H9 (cell line): ENCODE measurements around the gene OPRD1. TPM values are rescaled to one million over a fixed set of nuclear protein-coding genes. Genes with fewer than 3 reads are reported as not detected.

Experiments
- DNase-seq: peaks from one replicate; pipeline ENCODE4 v3.0.0-alpha.2; 2017
- H2AFZ ChIP-seq: one replicate; pipeline ENCODE4 v1.6.1; 2013; ENCODE audit warnings: mild to moderate bottlenecking, low read length, control low read depth, moderate library complexity
- H2AK5ac ChIP-seq: 2 replicates; pipeline ENCODE4 v1.6.1; 2013; ENCODE audit warnings: low read length, control low read depth, mixed read lengths; ENCODE audit not compliant: insufficient read length
- H2BK120ac ChIP-seq: one replicate; pipeline ENCODE4 v1.6.1; 2013; ENCODE audit warnings: low read depth, mild to moderate bottlenecking, low read length, control low read depth, inconsistent platforms; ENCODE audit not compliant: poor library complexity, severe bottlenecking
- H2BK12ac ChIP-seq: 2 replicates; pipeline ENCODE4 v1.6.1; 2013; ENCODE audit warnings: low read length, control low read depth, mixed read lengths, low read depth; ENCODE audit not compliant: insufficient read length
- H2BK15ac ChIP-seq: 2 replicates; pipeline ENCODE4 v1.6.1; 2013; ENCODE audit warnings: low read depth, low read length, control low read depth
- H2BK20ac ChIP-seq: one replicate; pipeline ENCODE4 v1.6.1; 2013; ENCODE audit warnings: low read depth, mild to moderate bottlenecking, low read length, control low read depth, inconsistent platforms; ENCODE audit not compliant: poor library complexity, severe bottlenecking
- H2BK5ac ChIP-seq: 2 replicates; pipeline ENCODE4 v1.6.1; 2013; ENCODE audit warnings: low read length, control low read depth, mixed read lengths; ENCODE audit not compliant: insufficient read length
- H3K14ac ChIP-seq: 2 replicates; pipeline ENCODE4 v1.6.1; 2013; ENCODE audit warnings: low read length, control low read depth; ENCODE audit not compliant: insufficient read depth
- H3K18ac ChIP-seq: 2 replicates; pipeline ENCODE4 v1.6.1; 2013; ENCODE audit warnings: low read depth, mild to moderate bottlenecking, mixed read lengths, low read length, control low read depth; ENCODE audit not compliant: insufficient read length
- H3K23ac ChIP-seq: 2 replicates; pipeline ENCODE4 v1.6.1; 2013; ENCODE audit warnings: low read length, control low read depth, mixed read lengths, low read depth; ENCODE audit not compliant: insufficient read length
- H3K23me2 ChIP-seq: 2 replicates; pipeline ENCODE4 v1.6.1; 2013; ENCODE audit warnings: low read depth, mild to moderate bottlenecking, mixed read lengths, low read length, control low read depth; ENCODE audit not compliant: insufficient read length, poor library complexity, severe bottlenecking
- H3K27ac ChIP-seq: 2 replicates; pipeline ENCODE4 v1.5.1; 2013; ENCODE audit warnings: low read length, control low read depth, mixed read lengths, low read depth; ENCODE audit not compliant: insufficient read length
- H3K27me3 ChIP-seq: 2 replicates; pipeline ENCODE4 v1.6.1; 2013; ENCODE audit warnings: low read length, control low read depth, inconsistent platforms; ENCODE audit not compliant: insufficient read depth
- H3K4ac ChIP-seq: 2 replicates; pipeline ENCODE4 v1.6.1; 2013; ENCODE audit warnings: low read depth, mild to moderate bottlenecking, control low read depth, inconsistent platforms, low read length, moderate library complexity
- H3K4me1 ChIP-seq: 2 replicates; pipeline ENCODE4 v1.6.1; 2013; ENCODE audit warnings: low read length, control low read depth, inconsistent platforms; ENCODE audit not compliant: insufficient read depth
- H3K4me2 ChIP-seq: 2 replicates; pipeline ENCODE4 v1.6.1; 2013; ENCODE audit warnings: low read length, control low read depth, mixed read lengths; ENCODE audit not compliant: insufficient read length, insufficient read depth
- H3K56ac ChIP-seq: 2 replicates; pipeline ENCODE4 v1.6.1; 2013; ENCODE audit warnings: low read depth, mild to moderate bottlenecking, mixed read lengths, low read length, control low read depth; ENCODE audit not compliant: insufficient read length
- H3K79me1 ChIP-seq: 2 replicates; pipeline ENCODE4 v1.6.1; 2013; ENCODE audit warnings: low read depth, mild to moderate bottlenecking, moderate library complexity, low read length, control low read depth, inconsistent platforms; ENCODE audit not compliant: insufficient read depth, poor library complexity, severe bottlenecking
- H3K79me2 ChIP-seq: 2 replicates; pipeline ENCODE4 v1.6.1; 2013; ENCODE audit warnings: low read length, control low read depth, inconsistent platforms; ENCODE audit not compliant: insufficient read depth
- H3K9ac ChIP-seq: 2 replicates; pipeline ENCODE4 v1.6.1; 2013; ENCODE audit warnings: low read length, control low read depth, mixed read lengths; ENCODE audit not compliant: insufficient read length; ENCODE audit errors: extremely low read depth
- H3K9me3 ChIP-seq: one replicate; pipeline ENCODE4 v1.6.1; 2013; ENCODE audit warnings: low read depth, low read length, inconsistent platforms; ENCODE audit not compliant: control insufficient read depth
- H3T11ph ChIP-seq: one replicate; pipeline ENCODE4 v1.6.1; 2013; ENCODE audit warnings: mild to moderate bottlenecking, low read length, control low read depth, inconsistent platforms
- H4K20me1 ChIP-seq: one replicate; pipeline ENCODE4 v1.6.1; 2013; ENCODE audit not compliant: control insufficient read depth, insufficient read length, insufficient read depth
- H4K5ac ChIP-seq: 2 replicates; pipeline ENCODE4 v1.6.1; 2013; ENCODE audit warnings: low read depth, mild to moderate bottlenecking, mixed read lengths, low read length, control low read depth; ENCODE audit not compliant: insufficient read length
- H4K8ac ChIP-seq: replicated peaks from 2 replicates; pipeline ENCODE4 v1.6.1; 2013; ENCODE audit warnings: low read length, control low read depth, mixed read lengths, low read depth; ENCODE audit not compliant: insufficient read length
- H4K91ac ChIP-seq: 2 replicates; pipeline ENCODE4 v1.6.1; 2013; ENCODE audit warnings: low read depth, mild to moderate bottlenecking, moderate library complexity, mixed read lengths, low read length, control low read depth; ENCODE audit not compliant: insufficient read length
- H3K27ac Mint-ChIP-seq, 3 experiments: 2 replicates in 2 of 3; 3 replicates in 1 of 3; pipeline ENCODE4 v1.8.0; 2020 to 2021; ENCODE audit warnings: mixed read lengths in 3 of 3, mild to moderate bottlenecking in 1 of 3, moderate library complexity in 1 of 3
- H3K27me3 Mint-ChIP-seq: 2 replicates; pipeline ENCODE4 v1.8.0; 2021; ENCODE audit warnings: low read depth, mild to moderate bottlenecking, moderate library complexity, mixed read lengths
- H3K36me3 Mint-ChIP-seq, 3 experiments: 2 replicates in 2 of 3; 3 replicates in 1 of 3; pipeline ENCODE4 v1.8.0; 2020 to 2021; ENCODE audit warnings: low read depth in 3 of 3, mixed read lengths in 3 of 3; ENCODE audit not compliant: insufficient read depth in 1 of 3
- H3K4me1 Mint-ChIP-seq, 2 experiments: 2 replicates each; pipeline ENCODE4 v1.8.0; 2020; ENCODE audit warnings: mixed read lengths in 2 of 2
- H3K4me3 Mint-ChIP-seq, 2 experiments: 2 replicates in 1 of 2; 3 replicates in 1 of 2; pipeline ENCODE4 v1.8.0; 2020 to 2021; ENCODE audit warnings: mild to moderate bottlenecking in 2 of 2, mixed read lengths in 2 of 2, moderate library complexity in 1 of 2
- H3K9me3 Mint-ChIP-seq, 2 experiments: 2 replicates in 1 of 2; 3 replicates in 1 of 2; pipeline ENCODE4 v1.8.0; 2020; ENCODE audit warnings: mild to moderate bottlenecking in 2 of 2, mixed read lengths in 2 of 2, moderate library complexity in 1 of 2
- WGBS: extraction: QIAGEN DNeasy Blood & Tissue Kit; methylation state at CpG from one replicate; pipeline ENCODE4 v1.1.7; 2013; ENCODE audit warnings: missing lambda C conversion rate, low lambda C conversion rate, mixed read lengths; ENCODE audit not compliant: insufficient read length; ENCODE audit errors: extremely low coverage; 5-methylcytosine and 5-hydroxymethylcytosine counted together
- total RNA-seq: library from RNA; stranded (reverse); gene quantifications from 2 replicates; pipeline ENCODE4 v1.2.1, GENCODE V29; 2021
- TF ChIP-seq, protein P1 (sequence below): fragments of 200-600 bp; sonication (generic); conservative IDR thresholded peaks from 3 replicates; pipeline ENCODE4 v1.8.0; 2021; ENCODE audit warnings: antibody characterized with exemption, mild to moderate bottlenecking

The OPRD1 gene
- total RNA-seq, 1 experiment from 2014 or later = 1.8 TPM

DNA sequence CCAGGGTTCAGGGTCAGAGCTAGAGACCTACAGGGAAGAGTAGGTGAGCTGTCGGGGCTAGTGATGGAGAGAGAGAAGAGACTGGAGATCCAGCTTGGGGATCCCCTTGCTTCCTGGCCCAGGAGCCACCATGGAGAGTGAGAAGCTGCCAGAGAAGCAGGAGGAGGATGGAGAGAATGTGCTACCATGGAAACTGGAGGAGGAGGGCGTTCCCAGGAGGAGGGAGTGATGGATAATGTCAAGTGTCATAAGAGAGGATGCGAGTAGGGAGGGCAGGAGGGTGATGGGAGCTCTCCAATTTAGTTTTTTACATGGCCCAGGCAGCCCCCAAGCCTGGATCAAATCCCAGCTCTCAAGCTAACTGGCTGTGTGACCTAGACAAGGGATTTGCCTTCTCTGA, 55.9 kb downstream of the OPRD1 start:
- Histone ChIP-seq H2BK12ac (no peak overlapping the region), H4K91ac (no peak overlapping the region), H4K20me1 (no peaks in the 10 kb centered on the region), H2BK15ac (no peak overlapping the region), H3K23ac (no peak overlapping the region), H2BK120ac (no peak overlapping the region), H3K18ac (no peak overlapping the region), H3K4me2 (no peak overlapping the region), H2BK20ac (no peak overlapping the region), H3K27ac (no peak overlapping the region), H3K14ac (no peak overlapping the region), H3K27me3 (no peaks in the 10 kb centered on the region), H4K8ac (no peak overlapping the region), H3K23me2 (no peaks in the 10 kb centered on the region), H3T11ph (no peak overlapping the region), H3K4ac (no peak overlapping the region), H2AFZ (no peak overlapping the region), H3K4me1 (no peaks in the 10 kb centered on the region), H2BK5ac (no peak overlapping the region), H3K79me1 (no peaks in the 10 kb centered on the region), H3K9me3 (no peaks in the 10 kb centered on the region), H2AK5ac (no peak overlapping the region), H3K79me2 (no peaks in the 10 kb centered on the region), H3K56ac (no peak overlapping the region), H3K9ac (no peak overlapping the region), H4K5ac (no peak overlapping the region)
- no peaks in the 10 kb centered on the region for H3K36me3 Mint-ChIP-seq
- no CpG with 5 or more reads among the region's 3 CpGs for WGBS
- TF ChIP-seq, protein P1, sequence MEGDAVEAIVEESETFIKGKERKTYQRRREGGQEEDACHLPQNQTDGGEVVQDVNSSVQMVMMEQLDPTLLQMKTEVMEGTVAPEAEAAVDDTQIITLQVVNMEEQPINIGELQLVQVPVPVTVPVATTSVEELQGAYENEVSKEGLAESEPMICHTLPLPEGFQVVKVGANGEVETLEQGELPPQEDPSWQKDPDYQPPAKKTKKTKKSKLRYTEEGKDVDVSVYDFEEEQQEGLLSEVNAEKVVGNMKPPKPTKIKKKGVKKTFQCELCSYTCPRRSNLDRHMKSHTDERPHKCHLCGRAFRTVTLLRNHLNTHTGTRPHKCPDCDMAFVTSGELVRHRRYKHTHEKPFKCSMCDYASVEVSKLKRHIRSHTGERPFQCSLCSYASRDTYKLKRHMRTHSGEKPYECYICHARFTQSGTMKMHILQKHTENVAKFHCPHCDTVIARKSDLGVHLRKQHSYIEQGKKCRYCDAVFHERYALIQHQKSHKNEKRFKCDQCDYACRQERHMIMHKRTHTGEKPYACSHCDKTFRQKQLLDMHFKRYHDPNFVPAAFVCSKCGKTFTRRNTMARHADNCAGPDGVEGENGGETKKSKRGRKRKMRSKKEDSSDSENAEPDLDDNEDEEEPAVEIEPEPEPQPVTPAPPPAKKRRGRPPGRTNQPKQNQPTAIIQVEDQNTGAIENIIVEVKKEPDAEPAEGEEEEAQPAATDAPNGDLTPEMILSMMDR = no peak
- H3K27me3 Mint-ChIP-seq = no peaks in the 10 kb centered on the region; the same call in 1 of the 2 replicates
- H3K4me1 Mint-ChIP-seq = peaks cover 6 to 15% of the 10 kb centered on the region in 2 experiments
- H3K9me3 Mint-ChIP-seq = no peaks in the 10 kb centered on the region
- H3K27ac Mint-ChIP-seq = no peak overlapping the region
- no peak overlapping the region for H3K4me3 Mint-ChIP-seq
- no peak for DNase-seq
